ENCODE measurements around the gene KLK15.

DNA sequence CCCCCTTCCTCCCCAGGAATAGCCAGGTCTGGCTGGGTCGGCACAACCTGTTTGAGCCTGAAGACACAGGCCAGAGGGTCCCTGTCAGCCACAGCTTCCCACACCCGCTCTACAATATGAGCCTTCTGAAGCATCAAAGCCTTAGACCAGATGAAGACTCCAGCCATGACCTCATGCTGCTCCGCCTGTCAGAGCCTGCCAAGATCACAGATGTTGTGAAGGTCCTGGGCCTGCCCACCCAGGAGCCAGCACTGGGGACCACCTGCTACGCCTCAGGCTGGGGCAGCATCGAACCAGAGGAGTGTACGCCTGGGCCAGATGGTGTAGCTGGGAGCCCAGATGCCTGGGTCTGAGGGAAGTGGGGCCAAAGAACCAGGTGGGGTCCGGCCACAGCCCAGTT is 43.1 kb upstream of the KLK15 start:
- TF ChIP-seq GATA2 (IDR thresholded peaks at IDR 0.05; ENCODE audit: low read depth, low read length) = no peak
- no peak for TF ChIP-seq GATA3 (IDR thresholded peaks at IDR 0.05; ENCODE audit: low read depth, low read length)

Measured in SH-SY5Y (cell line).